Esophagus muscularis mucosa (tissue), 3 donors: ENCODE data around the gene AGT.

Experiments
- CTCF ChIP-seq, 3 experiments: fragments of 200-600 bp in 2 of 3; fragments of 450-650 bp in 1 of 3; sonication (generic) in 2 of 3; IDR thresholded peaks; one replicate each; pipeline ENCODE4 v1.5.1; 2017 to 2019; ENCODE audit warnings: antibody characterized with exemption in 3 of 3, mild to moderate bottlenecking in 2 of 3, moderate library complexity in 1 of 3
- POLR2A ChIP-seq: fragments of 450-650 bp; IDR thresholded peaks from one replicate; pipeline ENCODE4 v1.6.1; 2017; ENCODE audit warnings: antibody characterized with exemption, moderate library complexity, mild to moderate bottlenecking, low read depth
- POLR2AphosphoS5 ChIP-seq, 2 donors: sonication (generic); formaldehyde crosslinking; IDR thresholded peaks; one replicate each; pipeline ENCODE4 v1.6.1; 2017; ENCODE audit warnings: antibody characterized with exemption in 2 of 2

GRCh38 chr1:230700132-230700531 lies 13.8 kb downstream of the AGT start:
- TF ChIP-seq POLR2A (no peak), CTCF (IDR thresholded peaks at IDR 0.05) (no peak), POLR2AphosphoS5 (IDR thresholded peaks at IDR 0.05) (no peak)
